ENCODE measurements around the gene HOXA5.

The HOXA5 gene

GRCh38 chr7:27128034-27128433 lies 15.4 kb downstream of the HOXA5 start:
- Mint-ChIP-seq H3K4me3 (no peak overlapping the region), H3K27me3 (peaks cover 17% of the 10 kb centered on the region), H3K36me3 (no peaks in the 10 kb centered on the region), H3K4me1 (no peaks in the 10 kb centered on the region), H3K9me3 (no peaks in the 10 kb centered on the region), H3K27ac (no peak overlapping the region)

- Mint-ChIP-seq H3K4me3 (no peak overlapping the region), H3K27me3 (peaks cover 17% of the 10 kb centered on the region), H3K27ac (no peak overlapping the region), H3K9me3 (no peaks in the 10 kb centered on the region), H3K4me1 (no peaks in the 10 kb centered on the region), H3K36me3 (no peaks in the 10 kb centered on the region)
Measured at GRCh38 chr7:27126596-27127327, 16.7 kb downstream of the HOXA5 start.

- Mint-ChIP-seq H3K4me1 (no peaks in the 10 kb centered on the region), H3K9me3 (no peaks in the 10 kb centered on the region), H3K36me3 (no peaks in the 10 kb centered on the region), H3K4me3 (no peak overlapping the region), H3K27ac (no peak overlapping the region), H3K27me3 (peaks cover 17% of the 10 kb centered on the region)
Measured at GRCh38 chr7:27125986-27126394, 17.5 kb downstream of the HOXA5 start.

GRCh38 chr7:27124902-27125689 lies 18.4 kb downstream of the HOXA5 start:
- Mint-ChIP-seq H3K4me1 (no peaks in the 10 kb centered on the region), H3K9me3 (no peaks in the 10 kb centered on the region), H3K27me3 (peaks cover 17% of the 10 kb centered on the region), H3K4me3 (no peak overlapping the region), H3K36me3 (no peaks in the 10 kb centered on the region), H3K27ac (no peak overlapping the region)

GRCh38 chr7:27124096-27124901 lies 19.2 kb downstream of the HOXA5 start:
- Mint-ChIP-seq H3K27ac (no peak overlapping the region), H3K36me3 (no peaks in the 10 kb centered on the region), H3K27me3 (peaks cover 17% of the 10 kb centered on the region), H3K4me1 (no peaks in the 10 kb centered on the region), H3K4me3 (no peak overlapping the region), H3K9me3 (no peaks in the 10 kb centered on the region)

- Mint-ChIP-seq H3K27me3 (peaks cover 16% of the 10 kb centered on the region), H3K4me3 (no peak overlapping the region), H3K36me3 (no peaks in the 10 kb centered on the region), H3K4me1 (no peaks in the 10 kb centered on the region), H3K9me3 (no peaks in the 10 kb centered on the region), H3K27ac (no peak overlapping the region)
Measured at GRCh38 chr7:27123477-27124053, 19.9 kb downstream of the HOXA5 start.

GRCh38 chr7:27123007-27123476 lies 20.4 kb downstream of the HOXA5 start:
- H3K27ac Mint-ChIP-seq: no peak overlapping the region
- H3K9me3 Mint-ChIP-seq: no peaks in the 10 kb centered on the region
- H3K36me3 Mint-ChIP-seq: no peaks in the 10 kb centered on the region
- no peaks in the 10 kb centered on the region for H3K4me1 Mint-ChIP-seq
- H3K27me3 Mint-ChIP-seq: peaks cover 18% of the 10 kb centered on the region
- H3K4me3 Mint-ChIP-seq: no peak overlapping the region

- Mint-ChIP-seq H3K4me3 (no peak overlapping the region), H3K27me3 (peaks cover 13% of the 10 kb centered on the region), H3K36me3 (no peaks in the 10 kb centered on the region), H3K9me3 (no peaks in the 10 kb centered on the region), H3K27ac (no peak overlapping the region), H3K4me1 (no peaks in the 10 kb centered on the region)
Measured at GRCh38 chr7:27122077-27122910, 21.2 kb downstream of the HOXA5 start.

GRCh38 chr7:27121684-27122076 lies 21.8 kb downstream of the HOXA5 start:
- Mint-ChIP-seq H3K27me3 (peaks cover 13% of the 10 kb centered on the region), H3K4me1 (no peaks in the 10 kb centered on the region), H3K36me3 (no peaks in the 10 kb centered on the region), H3K27ac (no peak overlapping the region), H3K4me3 (no peak overlapping the region), H3K9me3 (no peaks in the 10 kb centered on the region)

GRCh38 chr7:27119412-27119911 lies 24.0 kb downstream of the HOXA5 start:
- Mint-ChIP-seq H3K27me3 (peaks cover 5% of the 10 kb centered on the region), H3K4me1 (no peaks in the 10 kb centered on the region), H3K36me3 (no peaks in the 10 kb centered on the region), H3K27ac (peak overlapping the region; percentile 10), H3K4me3 (no peak overlapping the region), H3K9me3 (no peaks in the 10 kb centered on the region)

- H3K4me1 Mint-ChIP-seq: no peaks in the 10 kb centered on the region
- H3K27me3 Mint-ChIP-seq: peaks cover 4% of the 10 kb centered on the region
- H3K36me3 Mint-ChIP-seq: no peaks in the 10 kb centered on the region
- H3K9me3 Mint-ChIP-seq: no peaks in the 10 kb centered on the region
- no peak overlapping the region for H3K27ac Mint-ChIP-seq
- no peak overlapping the region for H3K4me3 Mint-ChIP-seq
Measured at GRCh38 chr7:27118580-27118979, 24.9 kb downstream of the HOXA5 start.

- Mint-ChIP-seq H3K36me3 (no peaks in the 10 kb centered on the region), H3K4me3 (no peak overlapping the region), H3K27ac (no peak overlapping the region), H3K9me3 (no peaks in the 10 kb centered on the region), H3K27me3 (peaks cover 4% of the 10 kb centered on the region), H3K4me1 (no peaks in the 10 kb centered on the region)
Measured at GRCh38 chr7:27117887-27118491, 25.5 kb downstream of the HOXA5 start.

- no peaks in the 10 kb centered on the region for H3K36me3 Mint-ChIP-seq
- no peak overlapping the region for H3K27ac Mint-ChIP-seq
- no peak overlapping the region for H3K4me3 Mint-ChIP-seq
- no peaks in the 10 kb centered on the region for H3K9me3 Mint-ChIP-seq
- peaks cover 4% of the 10 kb centered on the region for H3K27me3 Mint-ChIP-seq
- no peaks in the 10 kb centered on the region for H3K4me1 Mint-ChIP-seq
Measured at GRCh38 chr7:27116962-27117886, 26.3 kb downstream of the HOXA5 start.

Data from activated naive CD4-positive, alpha-beta T cell treated with anti-CD3 and anti-CD28 coated beads, Interleukin-2, amount 50 U/mL, for 24 hours (primary cell).